ENCODE data around the gene LCE3B.

DNA sequence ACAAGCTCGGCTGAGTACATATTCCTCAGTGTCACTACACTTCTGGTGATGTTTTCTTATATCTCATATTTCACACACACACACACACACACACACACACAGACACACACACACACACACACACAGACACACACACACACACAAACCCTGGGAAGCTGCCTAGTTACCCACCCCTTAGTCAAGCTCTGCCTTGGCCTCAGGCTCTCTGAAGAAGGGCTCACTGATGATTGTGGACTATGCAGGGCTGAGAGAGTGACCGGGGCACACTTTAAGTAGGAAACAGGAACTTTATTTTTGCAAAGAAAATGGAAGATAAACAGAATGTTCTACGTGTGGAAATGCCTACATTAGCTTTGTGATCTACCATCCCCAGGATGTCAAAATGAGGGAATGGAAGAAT lies 30.3 kb downstream of the LCE3B start:
- TF ChIP-seq, protein P1, sequence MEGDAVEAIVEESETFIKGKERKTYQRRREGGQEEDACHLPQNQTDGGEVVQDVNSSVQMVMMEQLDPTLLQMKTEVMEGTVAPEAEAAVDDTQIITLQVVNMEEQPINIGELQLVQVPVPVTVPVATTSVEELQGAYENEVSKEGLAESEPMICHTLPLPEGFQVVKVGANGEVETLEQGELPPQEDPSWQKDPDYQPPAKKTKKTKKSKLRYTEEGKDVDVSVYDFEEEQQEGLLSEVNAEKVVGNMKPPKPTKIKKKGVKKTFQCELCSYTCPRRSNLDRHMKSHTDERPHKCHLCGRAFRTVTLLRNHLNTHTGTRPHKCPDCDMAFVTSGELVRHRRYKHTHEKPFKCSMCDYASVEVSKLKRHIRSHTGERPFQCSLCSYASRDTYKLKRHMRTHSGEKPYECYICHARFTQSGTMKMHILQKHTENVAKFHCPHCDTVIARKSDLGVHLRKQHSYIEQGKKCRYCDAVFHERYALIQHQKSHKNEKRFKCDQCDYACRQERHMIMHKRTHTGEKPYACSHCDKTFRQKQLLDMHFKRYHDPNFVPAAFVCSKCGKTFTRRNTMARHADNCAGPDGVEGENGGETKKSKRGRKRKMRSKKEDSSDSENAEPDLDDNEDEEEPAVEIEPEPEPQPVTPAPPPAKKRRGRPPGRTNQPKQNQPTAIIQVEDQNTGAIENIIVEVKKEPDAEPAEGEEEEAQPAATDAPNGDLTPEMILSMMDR (IDR thresholded peaks at IDR 0.05; ENCODE audit: low read depth, low read length, missing input control), result no peak
- TF ChIP-seq, protein P2, sequence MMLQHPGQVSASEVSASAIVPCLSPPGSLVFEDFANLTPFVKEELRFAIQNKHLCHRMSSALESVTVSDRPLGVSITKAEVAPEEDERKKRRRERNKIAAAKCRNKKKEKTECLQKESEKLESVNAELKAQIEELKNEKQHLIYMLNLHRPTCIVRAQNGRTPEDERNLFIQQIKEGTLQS (IDR thresholded peaks at IDR 0.05), result no peak
- TF ChIP-seq JUND (IDR thresholded peaks at IDR 0.05) (no peak), FOXA1 (IDR thresholded peaks at IDR 0.05) (no peak), SP1 (IDR thresholded peaks at IDR 0.05) (no peak)
- TF ChIP-seq, protein P3, sequence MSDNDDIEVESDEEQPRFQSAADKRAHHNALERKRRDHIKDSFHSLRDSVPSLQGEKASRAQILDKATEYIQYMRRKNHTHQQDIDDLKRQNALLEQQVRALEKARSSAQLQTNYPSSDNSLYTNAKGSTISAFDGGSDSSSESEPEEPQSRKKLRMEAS (IDR thresholded peaks at IDR 0.05), result no peak
